BLaER1 treated with 17β-estradiol and CSF1 and Interleukin-3, amounts not matched to agents 10 nM and 100 nM (cell line): ENCODE data around the gene GRPR.
A peak's percentile ranks its signal among the peaks of the same experiment; 100 is the strongest.
"Not testable (repeated sequence)": the region's sequence is repeated elsewhere in the genome, so short reads cannot be mapped to it uniquely, and the experiment has no call there.

Source experiments
- H3K27ac ChIP-seq, 11 experiments: shearing (Covaris generic); formaldehyde crosslinking; 2 replicates each; pipeline ENCODE4 v1.8.1; 2022
- H3K27me3 ChIP-seq, 11 experiments: shearing (Covaris generic); formaldehyde crosslinking; 2 replicates each; pipeline ENCODE4 v1.8.1; 2022
- H3K36me3 ChIP-seq, 11 experiments: shearing (Covaris generic); formaldehyde crosslinking; 2 replicates each; pipeline ENCODE4 v1.8.1; 2022
- H3K4me1 ChIP-seq, 10 experiments: shearing (Covaris generic); formaldehyde crosslinking; 2 replicates each; pipeline ENCODE4 v1.8.1; 2022
- H3K4me2 ChIP-seq, 11 experiments: shearing (Covaris generic); formaldehyde crosslinking; 2 replicates each; pipeline ENCODE4 v1.8.1; 2022
- H3K4me3 ChIP-seq, 10 experiments: shearing (Covaris generic); formaldehyde crosslinking; 2 replicates each; pipeline ENCODE4 v1.8.1; 2022
- H3K9ac ChIP-seq, 11 experiments: shearing (Covaris generic); formaldehyde crosslinking; 2 replicates each; pipeline ENCODE4 v1.8.1; 2022
- H3K9me3 ChIP-seq, 11 experiments: shearing (Covaris generic); formaldehyde crosslinking; replicated peaks in 1 of 11; 2 replicates each; pipeline ENCODE4 v1.8.1; 2022
- H4K20me1 ChIP-seq, 11 experiments: shearing (Covaris generic); formaldehyde crosslinking; 2 replicates each; pipeline ENCODE4 v1.8.1; 2022
- Cebpa-rat ChIP-seq, 11 experiments: shearing (Covaris generic); IDR thresholded peaks; 2 replicates each; pipeline ENCODE4 v1.8.1; 2022

GRPR gene

GRCh38 chrX:16175329-16176061 is 52.1 kb downstream of the GRPR start:
- Histone ChIP-seq H3K4me3 (no peak overlapping the region), H3K36me3 (no peaks in the 10 kb centered on the region), H3K27me3 (peaks cover 65 to 88% (median 82%) of the 10 kb centered on the region in 11 experiments), H3K4me2 (no peak overlapping the region), H3K27ac (no peak overlapping the region), H4K20me1 (no peaks in the 10 kb centered on the region), H3K4me1 (peaks cover 0 to 4% (median 0%) of the 10 kb centered on the region in 10 experiments; a peak in 1 of 20 replicates), H3K9ac (no peak overlapping the region), H3K9me3 (peaks cover 0 to 9% (median 0%) of the 10 kb centered on the region in 11 experiments; a peak in 2 of 22 replicates)
- no peak for TF ChIP-seq Cebpa-rat (IDR thresholded peaks at IDR 0.05)

DNA sequence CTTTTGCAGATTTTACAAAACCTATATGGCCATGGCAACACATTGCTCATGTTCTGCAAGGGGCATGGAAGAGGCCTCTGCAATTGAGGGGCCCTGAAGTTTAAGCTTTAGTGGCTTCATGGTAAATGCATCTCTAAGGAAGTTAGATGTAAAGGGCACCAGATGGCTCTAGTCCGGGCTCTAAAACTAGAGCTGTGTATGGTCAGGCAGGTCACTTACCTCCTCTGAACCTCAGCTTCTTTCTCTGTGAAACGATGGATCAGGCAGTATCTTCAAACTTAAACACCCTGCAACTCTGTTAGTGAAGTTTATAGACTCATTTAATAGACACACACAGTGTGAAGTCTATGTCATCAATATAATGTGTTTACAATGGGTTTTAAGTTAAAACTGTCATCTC is 53.9 kb downstream of the GRPR start:
- Histone ChIP-seq H3K27ac (no peak overlapping the region), H3K27me3 (peaks cover 48 to 80% (median 72%) of the 10 kb centered on the region in 11 experiments), H3K9ac (no peak overlapping the region), H3K4me1 (peaks cover 0 to 4% (median 0%) of the 10 kb centered on the region in 10 experiments; a peak in 1 of 20 replicates), H3K36me3 (no peaks in the 10 kb centered on the region), H4K20me1 (no peaks in the 10 kb centered on the region), H3K4me3 (no peak overlapping the region), H3K4me2 (0 out of 22 replicates have a peak overlapping the region, but pooled peaks of 1 of the 11 experiments have one; percentile 33), H3K9me3 (peaks cover 0 to 9% (median 0%) of the 10 kb centered on the region in 11 experiments; a peak in 2 of 22 replicates)
- TF ChIP-seq Cebpa-rat (IDR thresholded peaks at IDR 0.05), result no peak

- Histone ChIP-seq H3K4me1 (peaks cover 0 to 18% (median 2%) of the 10 kb centered on the region in 10 experiments; a peak in 8 of 20 replicates), H3K9me3 (peaks cover 0 to 16% (median 0%) of the 10 kb centered on the region in 11 experiments; a peak in 5 of 22 replicates), H3K27me3 (peaks cover 52 to 83% (median 74%) of the 10 kb centered on the region in 11 experiments)
- not testable (repeated sequence) for H3K4me3 ChIP-seq, H3K36me3 ChIP-seq, H3K27ac ChIP-seq, H4K20me1 ChIP-seq, H3K4me2 ChIP-seq, H3K9ac ChIP-seq
Measured at GRCh38 chrX:16183843-16184242, 60.5 kb downstream of the GRPR start.

GRCh38 chrX:16185725-16186136 is 62.4 kb downstream of the GRPR start:
- no peak for TF ChIP-seq Cebpa-rat (IDR thresholded peaks at IDR 0.05)
- peak overlapping the region in 3 of 11 experiments; percentile 17 to 39 (median 34); a peak in 1 of 22 replicates for H3K27ac ChIP-seq
- H3K4me1 ChIP-seq, result peaks cover 0 to 18% (median 2%) of the 10 kb centered on the region in 10 experiments; a peak in 8 of 20 replicates
- peaks cover 65 to 92% (median 88%) of the 10 kb centered on the region in 11 experiments for H3K27me3 ChIP-seq
- no peaks in the 10 kb centered on the region; a peak in 2 of 22 replicates for H4K20me1 ChIP-seq
- H3K4me3 ChIP-seq, result no peak overlapping the region
- no peak overlapping the region for H3K9ac ChIP-seq
- peaks cover 0 to 16% (median 0%) of the 10 kb centered on the region in 11 experiments; a peak in 5 of 22 replicates for H3K9me3 ChIP-seq
- H3K36me3 ChIP-seq, result no peaks in the 10 kb centered on the region
- H3K4me2 ChIP-seq, result peak overlapping the region in 5 of 11 experiments; percentile 16 to 60 (median 46); a peak in 8 of 22 replicates

DNA sequence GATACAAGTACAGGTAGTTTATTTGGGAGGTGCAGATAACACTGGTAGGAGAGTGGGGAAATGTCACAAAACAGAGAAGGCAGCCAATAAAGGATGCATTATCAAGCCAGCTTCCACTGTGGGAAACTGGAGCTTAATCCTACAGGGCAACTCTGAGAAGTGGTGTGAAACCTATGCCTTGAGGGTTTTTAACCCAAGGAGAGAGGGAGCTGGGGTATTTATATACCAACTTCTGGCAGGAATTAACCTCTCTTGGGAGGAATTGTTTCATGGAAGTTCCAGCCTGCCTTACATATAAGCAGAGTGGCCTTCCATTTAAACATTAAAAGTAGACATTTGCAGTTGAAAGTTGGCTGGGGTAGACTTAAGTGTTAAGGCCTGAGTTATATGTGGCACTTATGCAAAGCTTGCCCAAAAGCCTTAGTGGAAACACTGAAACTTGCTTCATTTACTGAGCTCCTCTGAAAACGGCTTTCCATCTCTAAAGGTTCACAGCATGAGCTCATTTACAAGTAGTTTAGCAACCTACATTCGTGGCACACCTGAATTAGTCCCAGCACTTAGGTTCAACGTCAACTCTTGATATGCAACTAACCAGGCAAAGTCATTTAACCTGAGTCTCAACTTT is 63.1 kb downstream of the GRPR start:
- H3K9ac ChIP-seq, result no peak overlapping the region
- peaks cover 0 to 16% (median 0%) of the 10 kb centered on the region in 11 experiments; a peak in 5 of 22 replicates for H3K9me3 ChIP-seq
- peaks cover 69 to 99% (median 92%) of the 10 kb centered on the region in 11 experiments for H3K27me3 ChIP-seq
- peaks cover 0 to 18% (median 2%) of the 10 kb centered on the region in 10 experiments; a peak in 8 of 20 replicates for H3K4me1 ChIP-seq
- H3K27ac ChIP-seq, result no peak overlapping the region
- peak overlapping the region in 4 of 11 experiments; percentile 30 to 60 (median 50); a peak in 5 of 22 replicates for H3K4me2 ChIP-seq
- no peak overlapping the region for H3K4me3 ChIP-seq
- H4K20me1 ChIP-seq, result no peaks in the 10 kb centered on the region; a peak in 2 of 22 replicates
- TF ChIP-seq Cebpa-rat (IDR thresholded peaks at IDR 0.05), result no peak
- H3K36me3 ChIP-seq, result no peaks in the 10 kb centered on the region

DNA sequence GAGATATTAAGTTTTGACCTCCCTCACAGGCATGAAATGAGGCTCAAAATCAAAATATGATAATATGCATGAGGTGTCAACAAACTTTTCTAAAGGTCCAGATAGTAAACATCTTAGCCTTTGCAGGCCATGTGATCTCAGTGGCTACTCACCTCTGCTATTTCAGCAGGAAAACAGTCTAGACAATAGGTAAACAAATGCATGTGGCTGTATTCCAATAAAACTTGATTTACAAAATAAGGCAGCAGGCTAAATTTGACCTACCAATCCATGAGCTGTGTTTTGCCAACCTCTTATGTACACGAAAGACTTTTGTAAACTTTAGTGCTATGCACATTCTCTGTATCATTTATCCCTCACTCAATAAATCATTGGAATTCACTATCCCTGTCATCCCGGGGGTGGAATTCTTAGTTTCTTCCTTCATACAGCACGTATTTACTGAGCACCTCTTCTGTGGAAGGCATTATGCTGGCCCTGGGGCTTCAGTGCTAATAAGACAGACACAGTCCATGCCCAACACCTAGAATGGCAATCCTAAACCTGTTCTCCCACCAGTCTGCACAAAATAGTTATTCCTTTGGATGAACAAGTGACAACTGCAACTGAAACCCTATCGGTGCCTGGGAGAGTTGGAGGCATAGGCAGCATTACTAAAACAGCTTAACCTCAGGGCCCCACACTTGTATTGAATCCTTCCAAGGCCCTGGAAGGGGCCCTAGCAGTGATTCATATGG is 63.8 kb downstream of the GRPR start:
- H3K27ac ChIP-seq, result no peak overlapping the region
- no peak overlapping the region for H3K4me3 ChIP-seq
- peaks cover 0 to 16% (median 0%) of the 10 kb centered on the region in 11 experiments; a peak in 5 of 22 replicates for H3K9me3 ChIP-seq
- peaks cover 72 to 100% (median 97%) of the 10 kb centered on the region in 11 experiments for H3K27me3 ChIP-seq
- no peak for TF ChIP-seq Cebpa-rat (IDR thresholded peaks at IDR 0.05)
- H3K4me1 ChIP-seq, result peaks cover 0 to 18% (median 2%) of the 10 kb centered on the region in 10 experiments; a peak in 8 of 20 replicates
- no peaks in the 10 kb centered on the region; a peak in 2 of 22 replicates for H4K20me1 ChIP-seq
- no peak overlapping the region for H3K9ac ChIP-seq
- no peak overlapping the region for H3K4me2 ChIP-seq
- no peaks in the 10 kb centered on the region for H3K36me3 ChIP-seq

- Histone ChIP-seq H3K9me3 (peaks cover 0 to 12% (median 0%) of the 10 kb centered on the region in 11 experiments; a peak in 5 of 22 replicates), H3K4me3 (no peak overlapping the region), H4K20me1 (no peaks in the 10 kb centered on the region; a peak in 2 of 22 replicates), H3K4me1 (peaks cover 0 to 18% (median 2%) of the 10 kb centered on the region in 10 experiments; a peak in 8 of 20 replicates), H3K4me2 (no peak overlapping the region), H3K27ac (no peak overlapping the region), H3K36me3 (no peaks in the 10 kb centered on the region), H3K27me3 (peaks cover 81 to 100% (median 97%) of the 10 kb centered on the region in 11 experiments), H3K9ac (no peak overlapping the region)
- no peak for TF ChIP-seq Cebpa-rat (IDR thresholded peaks at IDR 0.05)
Measured at GRCh38 chrX:16188687-16189086, 65.3 kb downstream of the GRPR start.

GRCh38 chrX:16191605-16192004 is 68.2 kb downstream of the GRPR start:
- H3K9me3 ChIP-seq, result peaks cover 0 to under 1% (median 0%) of the 10 kb centered on the region in 11 experiments; a peak in 1 of 22 replicates
- peaks cover 78 to 100% (median 97%) of the 10 kb centered on the region in 11 experiments for H3K27me3 ChIP-seq
- H3K4me3 ChIP-seq, result no peak overlapping the region
- H3K4me1 ChIP-seq, result peaks cover 0 to 1% (median 0%) of the 10 kb centered on the region in 10 experiments; a peak in 1 of 20 replicates
- no peaks in the 10 kb centered on the region; a peak in 1 of 22 replicates for H4K20me1 ChIP-seq
- TF ChIP-seq Cebpa-rat (IDR thresholded peaks at IDR 0.05), result no peak
- H3K36me3 ChIP-seq, result no peaks in the 10 kb centered on the region
- H3K27ac ChIP-seq, result no peak overlapping the region
- H3K9ac ChIP-seq, result no peak overlapping the region
- H3K4me2 ChIP-seq, result no peak overlapping the region
